K562 (cell line): ENCODE data around the gene UBE2V1. TPM values are rescaled to one million over a fixed set of nuclear protein-coding genes. Genes with fewer than 3 reads are reported as not detected.
A peak's percentile ranks its signal among the peaks of the same experiment; 100 is the strongest.

Experiments
- ATAC-seq: fragments of 200-7000 bp; cut with Tn5 transposase; 3 replicates; pipeline ENCODE4 v1.9.1; 2020; ENCODE audit warnings: moderate library complexity
- BruUV-seq: library from RNA; stranded (reverse); fragments of 400-500 nt; replicated peaks from 2 replicates; lab custom pipeline; 2021; lab: Mats Ljungman, UMichigan
- CTCF ChIA-PET: fragments of 300-600 bp; formaldehyde crosslinking; extraction: SDS; loops from one replicate; lab custom pipeline; 2021; ENCODE audit warnings: low intra/inter-chr PET ratio; lab: Yijun Ruan, JAX
- POLR2A ChIA-PET: fragments of 300-600, 350-650 bp; sonication (Branson Sonifier 250); formaldehyde crosslinking; extraction: SDS; loops from one replicate; lab custom pipeline; 2021; ENCODE audit warnings: antibody characterized with exemption, inconsistent platforms; lab: Yijun Ruan, JAX
- DNase-seq, 4 experiments: peaks; one replicate each; pipeline versions ENCODE4 v3.0.0 to v3.0.0-alpha.2; 2011 to 2018; ENCODE audit warnings: low spot score in 3 of 4, mixed read lengths in 3 of 4; ENCODE audit errors: extremely low read depth in 1 of 4
- FAIRE-seq: peaks from 2 replicates; lab custom pipeline; 2011; peaks lifted over from hg19 to GRCh38; lab: Jason Lieb, UNC
- H2AFZ ChIP-seq: 2 replicates; pipeline ENCODE4 v1.6.0; 2011; ENCODE audit warnings: low read depth, low read length, control low read depth, inconsistent platforms
- H3K27ac ChIP-seq: fragments of 200-600 bp; 3 replicates; pipeline ENCODE4 v1.8.0; 2011; ENCODE audit warnings: low read depth, mild to moderate bottlenecking, control low read depth, inconsistent platforms, low read length, moderate library complexity, mixed read lengths; ENCODE audit errors: extremely low read depth
- H3K27me3 ChIP-seq, 2 experiments: fragments of 300-600 bp in 1 of 2; 2 replicates in 1 of 2; 3 replicates in 1 of 2; pipeline versions ENCODE4 v1.6.0 to v1.8.0; 2011; ENCODE audit warnings: inconsistent platforms in 2 of 2, low read length in 2 of 2, mild to moderate bottlenecking in 1 of 2, mixed read lengths in 1 of 2, moderate library complexity in 1 of 2; ENCODE audit not compliant: control insufficient read depth in 2 of 2, insufficient read depth in 2 of 2
- H3K36me3 ChIP-seq: fragments of 300-600 bp; 3 replicates; pipeline ENCODE4 v1.8.0; 2011; ENCODE audit warnings: mild to moderate bottlenecking, low read length, inconsistent platforms; ENCODE audit not compliant: control insufficient read depth, insufficient read depth
- H3K4me1 ChIP-seq, 2 experiments: fragments of 200-600 bp in 1 of 2; replicated peaks in 1 of 2; 2 replicates in 1 of 2; 3 replicates in 1 of 2; pipeline versions ENCODE4 v1.5.1 to v1.8.0; 2011; ENCODE audit warnings: inconsistent platforms in 2 of 2, low read length in 2 of 2, mild to moderate bottlenecking in 1 of 2, mixed read lengths in 1 of 2, moderate library complexity in 1 of 2; ENCODE audit not compliant: control insufficient read depth in 2 of 2, insufficient read depth in 2 of 2
- H3K4me2 ChIP-seq: 2 replicates; pipeline ENCODE4 v1.6.1; 2011; ENCODE audit warnings: low read length, control low read depth, inconsistent platforms, mixed read lengths; ENCODE audit not compliant: insufficient read depth
- H3K4me3 ChIP-seq: fragments of 200-600 bp; sonication (generic), shearing (Covaris generic); 2 replicates; pipeline ENCODE4 v1.5.1; 2016; ENCODE audit warnings: control low read depth, inconsistent platforms
- H3K79me2 ChIP-seq: fragments of 200-600 bp; 3 replicates; pipeline ENCODE4 v1.8.0; 2011; ENCODE audit warnings: low read length, inconsistent platforms; ENCODE audit not compliant: control insufficient read depth, insufficient read depth
- H3K9ac ChIP-seq, 2 experiments: 2 replicates each; pipeline versions ENCODE4 v1.6.0 to v1.6.1; 2011; ENCODE audit warnings: low read depth in 2 of 2, low read length in 2 of 2, control low read depth in 1 of 2, inconsistent platforms in 1 of 2, mild to moderate bottlenecking in 1 of 2, mixed read lengths in 1 of 2; ENCODE audit not compliant: insufficient read depth in 1 of 2
- H3K9me1 ChIP-seq: one replicate; pipeline ENCODE4 v1.6.0; 2011; ENCODE audit warnings: inconsistent platforms, mild to moderate bottlenecking, low read length, moderate library complexity; ENCODE audit not compliant: control insufficient read depth, insufficient read depth
- H3K9me3 ChIP-seq: replicated peaks from 2 replicates; pipeline ENCODE4 v1.5.1; 2011; ENCODE audit warnings: low read depth, low read length, inconsistent platforms; ENCODE audit not compliant: control insufficient read depth, insufficient read depth
- H4K20me1 ChIP-seq: replicated peaks from 2 replicates; pipeline ENCODE4 v1.6.1; 2011; ENCODE audit warnings: low read length, inconsistent platforms, mixed read lengths; ENCODE audit not compliant: control insufficient read depth, insufficient read depth
- GABPA ChIP-seq: fragments of 200-800 bp; sonication (Bioruptor generic); conservative IDR thresholded peaks from 2 replicates; pipeline ENCODE4 v1.6.1; 2016; ENCODE audit warnings: low read depth, missing genetic modification characterization, missing compliant biosample characterization
- KAT2B ChIP-seq: IDR thresholded peaks from one replicate; pipeline ENCODE4 v1.6.1; 2012; ENCODE audit warnings: low read depth, mild to moderate bottlenecking, control low read depth, inconsistent platforms, low read length, moderate library complexity
- RAD21 ChIP-seq, 2 experiments: fragments of 250-450 bp in 1 of 2; fragments of 450-650 bp in 1 of 2; sonication (Bioruptor Pico) in 1 of 2; formaldehyde crosslinking in 1 of 2; IDR thresholded peaks in 1 of 2; conservative IDR thresholded peaks in 1 of 2; 2 replicates each; pipeline versions ENCODE4 v1.4.0 to v1.8.0; 2020 to 2022; ENCODE audit warnings: mild to moderate bottlenecking in 2 of 2, moderate library complexity in 1 of 2
- SMAD2 ChIP-seq: fragments of 150-350 bp; IDR thresholded peaks from 2 replicates; pipeline ENCODE4 v1.6.1; 2014; ENCODE audit warnings: low read depth, mild to moderate bottlenecking, low read length
- ZBTB8A ChIP-seq: fragments of 450-650 bp; IDR thresholded peaks from 2 replicates; pipeline ENCODE4 v1.6.1; 2018; ENCODE audit warnings: mild to moderate bottlenecking, moderate library complexity; ENCODE audit not compliant: partially characterized antibody
- ZNF785 ChIP-seq: fragments of 250-450 bp; sonication (Bioruptor Pico); IDR thresholded peaks from 2 replicates; pipeline ENCODE4 v1.4.0; 2020; ENCODE audit warnings: mild to moderate bottlenecking
- ZSCAN32 ChIP-seq: fragments of 450-650 bp; formaldehyde crosslinking; IDR thresholded peaks from 2 replicates; pipeline ENCODE4 v1.4.0; 2020; ENCODE audit warnings: mild to moderate bottlenecking, moderate library complexity
- WGBS: fragments of 100-300 bp; shearing (Covaris generic); methylation state at CpG from one replicate; pipeline ENCODE4 v1.1.6; 2016; ENCODE audit warnings: low coverage, mixed read lengths; ENCODE audit not compliant: insufficient coverage; ENCODE audit errors: missing lambda C conversion rate; 5-methylcytosine and 5-hydroxymethylcytosine counted together
- in situ Hi-C: fragments of 300-500 bp; cut with MboI; formaldehyde crosslinking; loops from 4 replicates; pipeline ENCODE4 v1.15.0; 2018; ENCODE audit warnings: inconsistent platforms, mixed read lengths
- intact Hi-C: fragments of 100-400 bp; cut with micrococcal nuclease; formaldehyde crosslinking; loops from 2 replicates; pipeline ENCODE4 v1.14.2; 2022
- polyA plus RNA-seq, 8 experiments: library from polyadenylated mRNA; depleted of rRNA in 4 of 8; stranded (reverse) in 5 of 8; unstranded in 3 of 8; fragments of >200 nt; fragmentation: Nextera tagmentation in 2 of 8; fragmentation: Illumina TruSeq in 1 of 8; extraction: Ambion mirVana in 2 of 8; extraction: Trizol in 1 of 8; gene quantifications; 2 replicates each; pipeline versions ENCODE4 v1.2.1 to v1.2.3, GENCODE V29; 2011 to 2014; ENCODE audit warnings: inconsistent platforms in 1 of 8, missing spikeins in 1 of 8
- total RNA-seq, 7 experiments: library from RNA; depleted of rRNA in 6 of 7; stranded (reverse); fragments of >200 nt in 6 of 7; fragmentation: Illumina TruSeq in 2 of 7; extraction: Trizol in 2 of 7; gene quantifications; 2 replicates each; pipeline versions ENCODE4 v1.2.1 to v1.2.3, GENCODE V29; 2011 to 2021; ENCODE audit warnings: low replicate concordance in 1 of 7
- TF ChIP-seq, protein P1 (sequence below): fragments of 200-600 bp; sonication (generic); IDR thresholded peaks from one replicate; pipeline ENCODE4 v1.6.1; 2012; ENCODE audit warnings: mild to moderate bottlenecking, low read depth, low read length, inconsistent platforms

The UBE2V1 gene
- total and polyA plus RNA-seq, 9 of the 15 experiments (the other 6 are each of a cell fraction or from before 2014, with no cell fraction given), result 93.0 to 357 (median 119) TPM

DNA sequence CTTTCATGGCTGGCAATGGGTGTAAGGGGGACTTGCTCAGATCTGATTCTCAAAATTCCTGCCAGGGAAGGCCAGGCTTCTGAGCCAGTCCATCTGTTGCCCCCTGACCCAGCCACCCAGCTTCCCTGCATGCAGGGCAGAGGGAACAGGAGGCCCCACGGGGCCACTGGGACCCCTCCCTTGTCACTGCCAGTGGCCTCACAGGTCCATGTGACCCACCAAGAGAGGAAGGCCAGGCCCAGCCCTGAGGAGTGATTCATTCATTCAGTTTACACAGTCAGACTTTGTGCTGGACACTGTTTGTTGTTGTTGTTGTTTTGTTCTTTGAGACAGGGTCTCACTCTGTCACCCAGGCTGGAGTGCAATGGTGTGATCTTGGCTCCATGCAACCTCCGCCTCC is 39.5 kb downstream of the UBE2V1 start:
- intact Hi-C loops, result loop anchor here (10.0 kb wide), 1 partner anchor 391 kb away; no protein-coding TSS in a partner anchor
- no TSS peak for BruUV-seq
- WGBS, result 46% methylated on average over 2 of the region's 2 CpGs
- DNase-seq (no peak), FAIRE-seq (no peak), ATAC-seq (no peak)
- peaks cover 2 to 24% of the 10 kb centered on the region in 2 experiments; a peak in 4 of 5 replicates for H3K4me1 ChIP-seq
- in situ Hi-C loops, result loop anchor here (5.0 kb wide), 1 partner anchor 91 kb away; the partner anchor contains the start of gene SNAI1
- H3K79me2 ChIP-seq, result no peaks in the 10 kb centered on the region
- ChIA-PET CTCF (no interaction called here), POLR2A (interaction anchor here (0.6 to 6.5 kb wide), 2 partner anchors 89 to 159 kb away, joined by 5 to 74 read pairs; partner anchors contain the start of gene SNAI1)
- H3K9ac ChIP-seq, result peak overlapping the region in 1 of 2 experiments; percentile 77; a peak in 1 of 4 replicates
- no peak overlapping the region for H3K4me2 ChIP-seq
- no peaks in the 10 kb centered on the region for H3K27me3 ChIP-seq
- H2AFZ ChIP-seq, result no peak overlapping the region
- H3K36me3 ChIP-seq, result no peaks in the 10 kb centered on the region
- no peaks in the 10 kb centered on the region for H3K9me1 ChIP-seq
- H3K4me3 ChIP-seq, result no peak overlapping the region
- no peak for TF ChIP-seq ZNF785 (CRISPR knock-in tag)
- no peak for TF ChIP-seq ZBTB8A
- no peak for TF ChIP-seq RAD21 (CRISPR knock-in tag; conservative IDR thresholded peaks at IDR 0.05 in 1 of 2, IDR thresholded peaks at IDR 0.05 in 1 of 2)
- TF ChIP-seq, protein P1, sequence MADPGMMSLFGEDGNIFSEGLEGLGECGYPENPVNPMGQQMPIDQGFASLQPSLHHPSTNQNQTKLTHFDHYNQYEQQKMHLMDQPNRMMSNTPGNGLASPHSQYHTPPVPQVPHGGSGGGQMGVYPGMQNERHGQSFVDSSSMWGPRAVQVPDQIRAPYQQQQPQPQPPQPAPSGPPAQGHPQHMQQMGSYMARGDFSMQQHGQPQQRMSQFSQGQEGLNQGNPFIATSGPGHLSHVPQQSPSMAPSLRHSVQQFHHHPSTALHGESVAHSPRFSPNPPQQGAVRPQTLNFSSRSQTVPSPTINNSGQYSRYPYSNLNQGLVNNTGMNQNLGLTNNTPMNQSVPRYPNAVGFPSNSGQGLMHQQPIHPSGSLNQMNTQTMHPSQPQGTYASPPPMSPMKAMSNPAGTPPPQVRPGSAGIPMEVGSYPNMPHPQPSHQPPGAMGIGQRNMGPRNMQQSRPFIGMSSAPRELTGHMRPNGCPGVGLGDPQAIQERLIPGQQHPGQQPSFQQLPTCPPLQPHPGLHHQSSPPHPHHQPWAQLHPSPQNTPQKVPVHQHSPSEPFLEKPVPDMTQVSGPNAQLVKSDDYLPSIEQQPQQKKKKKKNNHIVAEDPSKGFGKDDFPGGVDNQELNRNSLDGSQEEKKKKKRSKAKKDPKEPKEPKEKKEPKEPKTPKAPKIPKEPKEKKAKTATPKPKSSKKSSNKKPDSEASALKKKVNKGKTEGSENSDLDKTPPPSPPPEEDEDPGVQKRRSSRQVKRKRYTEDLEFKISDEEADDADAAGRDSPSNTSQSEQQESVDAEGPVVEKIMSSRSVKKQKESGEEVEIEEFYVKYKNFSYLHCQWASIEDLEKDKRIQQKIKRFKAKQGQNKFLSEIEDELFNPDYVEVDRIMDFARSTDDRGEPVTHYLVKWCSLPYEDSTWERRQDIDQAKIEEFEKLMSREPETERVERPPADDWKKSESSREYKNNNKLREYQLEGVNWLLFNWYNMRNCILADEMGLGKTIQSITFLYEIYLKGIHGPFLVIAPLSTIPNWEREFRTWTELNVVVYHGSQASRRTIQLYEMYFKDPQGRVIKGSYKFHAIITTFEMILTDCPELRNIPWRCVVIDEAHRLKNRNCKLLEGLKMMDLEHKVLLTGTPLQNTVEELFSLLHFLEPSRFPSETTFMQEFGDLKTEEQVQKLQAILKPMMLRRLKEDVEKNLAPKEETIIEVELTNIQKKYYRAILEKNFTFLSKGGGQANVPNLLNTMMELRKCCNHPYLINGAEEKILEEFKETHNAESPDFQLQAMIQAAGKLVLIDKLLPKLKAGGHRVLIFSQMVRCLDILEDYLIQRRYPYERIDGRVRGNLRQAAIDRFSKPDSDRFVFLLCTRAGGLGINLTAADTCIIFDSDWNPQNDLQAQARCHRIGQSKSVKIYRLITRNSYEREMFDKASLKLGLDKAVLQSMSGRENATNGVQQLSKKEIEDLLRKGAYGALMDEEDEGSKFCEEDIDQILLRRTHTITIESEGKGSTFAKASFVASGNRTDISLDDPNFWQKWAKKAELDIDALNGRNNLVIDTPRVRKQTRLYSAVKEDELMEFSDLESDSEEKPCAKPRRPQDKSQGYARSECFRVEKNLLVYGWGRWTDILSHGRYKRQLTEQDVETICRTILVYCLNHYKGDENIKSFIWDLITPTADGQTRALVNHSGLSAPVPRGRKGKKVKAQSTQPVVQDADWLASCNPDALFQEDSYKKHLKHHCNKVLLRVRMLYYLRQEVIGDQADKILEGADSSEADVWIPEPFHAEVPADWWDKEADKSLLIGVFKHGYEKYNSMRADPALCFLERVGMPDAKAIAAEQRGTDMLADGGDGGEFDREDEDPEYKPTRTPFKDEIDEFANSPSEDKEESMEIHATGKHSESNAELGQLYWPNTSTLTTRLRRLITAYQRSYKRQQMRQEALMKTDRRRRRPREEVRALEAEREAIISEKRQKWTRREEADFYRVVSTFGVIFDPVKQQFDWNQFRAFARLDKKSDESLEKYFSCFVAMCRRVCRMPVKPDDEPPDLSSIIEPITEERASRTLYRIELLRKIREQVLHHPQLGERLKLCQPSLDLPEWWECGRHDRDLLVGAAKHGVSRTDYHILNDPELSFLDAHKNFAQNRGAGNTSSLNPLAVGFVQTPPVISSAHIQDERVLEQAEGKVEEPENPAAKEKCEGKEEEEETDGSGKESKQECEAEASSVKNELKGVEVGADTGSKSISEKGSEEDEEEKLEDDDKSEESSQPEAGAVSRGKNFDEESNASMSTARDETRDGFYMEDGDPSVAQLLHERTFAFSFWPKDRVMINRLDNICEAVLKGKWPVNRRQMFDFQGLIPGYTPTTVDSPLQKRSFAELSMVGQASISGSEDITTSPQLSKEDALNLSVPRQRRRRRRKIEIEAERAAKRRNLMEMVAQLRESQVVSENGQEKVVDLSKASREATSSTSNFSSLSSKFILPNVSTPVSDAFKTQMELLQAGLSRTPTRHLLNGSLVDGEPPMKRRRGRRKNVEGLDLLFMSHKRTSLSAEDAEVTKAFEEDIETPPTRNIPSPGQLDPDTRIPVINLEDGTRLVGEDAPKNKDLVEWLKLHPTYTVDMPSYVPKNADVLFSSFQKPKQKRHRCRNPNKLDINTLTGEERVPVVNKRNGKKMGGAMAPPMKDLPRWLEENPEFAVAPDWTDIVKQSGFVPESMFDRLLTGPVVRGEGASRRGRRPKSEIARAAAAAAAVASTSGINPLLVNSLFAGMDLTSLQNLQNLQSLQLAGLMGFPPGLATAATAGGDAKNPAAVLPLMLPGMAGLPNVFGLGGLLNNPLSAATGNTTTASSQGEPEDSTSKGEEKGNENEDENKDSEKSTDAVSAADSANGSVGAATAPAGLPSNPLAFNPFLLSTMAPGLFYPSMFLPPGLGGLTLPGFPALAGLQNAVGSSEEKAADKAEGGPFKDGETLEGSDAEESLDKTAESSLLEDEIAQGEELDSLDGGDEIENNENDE, result no peak
- no peak for TF ChIP-seq SMAD2
- TF ChIP-seq GABPA, result no peak
- TF ChIP-seq ZSCAN32 (CRISPR knock-in tag), result no peak
- TF ChIP-seq KAT2B, result no peak
- TF ChIP-seq, all 486 proteins: peak for 0
- Histone ChIP-seq H3K27ac (no peak overlapping the region), H4K20me1 (no peaks in the 10 kb centered on the region), H3K9me3 (no peaks in the 10 kb centered on the region)
